IPS-18c (cell line): Measurements from ENCODE around the gene PPFIBP1.

Experiments
- H3K4me3 ChIP-seq: 2 replicates; pipeline ENCODE4 v1.7.0; 2013; ENCODE audit warnings: low read depth, mild to moderate bottlenecking, low read length, moderate library complexity; ENCODE audit not compliant: insufficient read depth
- H3K9me3 ChIP-seq: one replicate; pipeline ENCODE4 v1.6.1; 2013; ENCODE audit warnings: mild to moderate bottlenecking, low read length, moderate library complexity; ENCODE audit not compliant: control insufficient read depth, insufficient read depth

PPFIBP1 gene

GRCh38 chr12:27551172-27551840, 27.3 kb downstream of the PPFIBP1 start:
- no peaks in the 10 kb centered on the region for H3K9me3 ChIP-seq
- no peak overlapping the region for H3K4me3 ChIP-seq

- H3K9me3 ChIP-seq, result no peaks in the 10 kb centered on the region
- no peak overlapping the region for H3K4me3 ChIP-seq
Observed at GRCh38 chr12:27552235-27552634, 28.2 kb downstream of the PPFIBP1 start.

GRCh38 chr12:27552886-27553560, 29.0 kb downstream of the PPFIBP1 start:
- H3K9me3 ChIP-seq, result no peaks in the 10 kb centered on the region
- no peak overlapping the region for H3K4me3 ChIP-seq

GRCh38 chr12:27553941-27554340, 29.9 kb downstream of the PPFIBP1 start:
- no peak overlapping the region for H3K4me3 ChIP-seq
- H3K9me3 ChIP-seq, result no peaks in the 10 kb centered on the region

- Histone ChIP-seq H3K9me3 (no peaks in the 10 kb centered on the region), H3K4me3 (no peak overlapping the region)
Observed at GRCh38 chr12:27554421-27555186, 30.6 kb downstream of the PPFIBP1 start.

- no peaks in the 10 kb centered on the region for H3K9me3 ChIP-seq
- H3K4me3 ChIP-seq, result no peak overlapping the region
Observed at GRCh38 chr12:27555361-27555760, 31.4 kb downstream of the PPFIBP1 start.

- no peaks in the 10 kb centered on the region for H3K9me3 ChIP-seq
- H3K4me3 ChIP-seq, result no peak overlapping the region
Observed at GRCh38 chr12:27555925-27556778, 32.1 kb downstream of the PPFIBP1 start.

- H3K4me3 ChIP-seq, result no peak overlapping the region
- no peaks in the 10 kb centered on the region for H3K9me3 ChIP-seq
Observed at GRCh38 chr12:27560126-27560525, 36.1 kb downstream of the PPFIBP1 start.

- Histone ChIP-seq H3K4me3 (no peak overlapping the region), H3K9me3 (no peaks in the 10 kb centered on the region)
Observed at GRCh38 chr12:27561535-27562350, 37.7 kb downstream of the PPFIBP1 start.

GRCh38 chr12:27564612-27565213, 40.7 kb downstream of the PPFIBP1 start:
- no peak overlapping the region for H3K4me3 ChIP-seq

GRCh38 chr12:27566159-27566558, 42.2 kb downstream of the PPFIBP1 start:
- no peaks in the 10 kb centered on the region for H3K9me3 ChIP-seq
- H3K4me3 ChIP-seq, result no peak overlapping the region

More at GRCh38 chr12:27564612-27565213, 40.7 kb downstream of the PPFIBP1 start:
- no peaks in the 10 kb centered on the region for H3K9me3 ChIP-seq

GRCh38 chr12:27566626-27567025, 42.6 kb downstream of the PPFIBP1 start:
- no peaks in the 10 kb centered on the region for H3K9me3 ChIP-seq
- H3K4me3 ChIP-seq, result no peak overlapping the region

- Histone ChIP-seq H3K4me3 (no peak overlapping the region), H3K9me3 (no peaks in the 10 kb centered on the region)
Observed at GRCh38 chr12:27571463-27571862, 47.5 kb downstream of the PPFIBP1 start.

- no peaks in the 10 kb centered on the region for H3K9me3 ChIP-seq
- H3K4me3 ChIP-seq, result no peak overlapping the region
Observed at GRCh38 chr12:27572486-27573255, 48.7 kb downstream of the PPFIBP1 start.

- Histone ChIP-seq H3K9me3 (no peaks in the 10 kb centered on the region), H3K4me3 (no peak overlapping the region)
Observed at GRCh38 chr12:27573972-27574371, 50.0 kb downstream of the PPFIBP1 start.
